ENCODE results near the gene OR6N1.

Gene OR6N1

DNA sequence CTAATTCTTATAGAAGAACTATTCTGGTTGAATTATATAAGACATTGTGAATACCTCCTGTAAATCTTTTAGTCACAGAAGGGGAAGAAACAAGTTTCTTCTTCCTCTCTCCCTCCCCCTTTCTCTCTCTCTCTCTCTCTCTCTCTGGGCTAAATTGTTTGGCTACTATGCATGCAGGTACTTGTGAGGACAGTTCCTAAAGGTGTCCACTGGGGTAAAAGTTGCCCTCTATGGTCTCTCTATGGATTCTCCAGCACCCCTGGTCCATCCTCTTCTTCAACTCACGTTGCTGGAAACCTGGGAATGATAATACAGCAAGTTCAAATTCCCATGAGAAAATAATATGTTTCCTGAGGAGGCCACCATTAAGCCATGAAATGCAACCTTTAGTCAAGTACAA lies 57.2 kb downstream of the OR6N1 start:
- H3K4me3 ChIP-seq (ENCODE audit: low read depth, low read length) = no peak overlapping the region
- no peak for DNase-seq (ENCODE audit: low read depth)
- TF ChIP-seq, protein P1, sequence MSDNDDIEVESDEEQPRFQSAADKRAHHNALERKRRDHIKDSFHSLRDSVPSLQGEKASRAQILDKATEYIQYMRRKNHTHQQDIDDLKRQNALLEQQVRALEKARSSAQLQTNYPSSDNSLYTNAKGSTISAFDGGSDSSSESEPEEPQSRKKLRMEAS (IDR thresholded peaks at IDR 0.05; ENCODE audit: low read depth, low read length) = no peak
- TF ChIP-seq POLR2A (IDR thresholded peaks at IDR 0.05; ENCODE audit: extremely low read depth, insufficient read length) = no peak
- TF ChIP-seq MYC (IDR thresholded peaks at IDR 0.05; ENCODE audit: low read depth, low read length) = no peak
- TF ChIP-seq, protein P2, sequence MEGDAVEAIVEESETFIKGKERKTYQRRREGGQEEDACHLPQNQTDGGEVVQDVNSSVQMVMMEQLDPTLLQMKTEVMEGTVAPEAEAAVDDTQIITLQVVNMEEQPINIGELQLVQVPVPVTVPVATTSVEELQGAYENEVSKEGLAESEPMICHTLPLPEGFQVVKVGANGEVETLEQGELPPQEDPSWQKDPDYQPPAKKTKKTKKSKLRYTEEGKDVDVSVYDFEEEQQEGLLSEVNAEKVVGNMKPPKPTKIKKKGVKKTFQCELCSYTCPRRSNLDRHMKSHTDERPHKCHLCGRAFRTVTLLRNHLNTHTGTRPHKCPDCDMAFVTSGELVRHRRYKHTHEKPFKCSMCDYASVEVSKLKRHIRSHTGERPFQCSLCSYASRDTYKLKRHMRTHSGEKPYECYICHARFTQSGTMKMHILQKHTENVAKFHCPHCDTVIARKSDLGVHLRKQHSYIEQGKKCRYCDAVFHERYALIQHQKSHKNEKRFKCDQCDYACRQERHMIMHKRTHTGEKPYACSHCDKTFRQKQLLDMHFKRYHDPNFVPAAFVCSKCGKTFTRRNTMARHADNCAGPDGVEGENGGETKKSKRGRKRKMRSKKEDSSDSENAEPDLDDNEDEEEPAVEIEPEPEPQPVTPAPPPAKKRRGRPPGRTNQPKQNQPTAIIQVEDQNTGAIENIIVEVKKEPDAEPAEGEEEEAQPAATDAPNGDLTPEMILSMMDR (IDR thresholded peaks at IDR 0.05; ENCODE audit: low read depth, low read length) = no peak

Measured in NB4 (cell line).